T-helper 2 cell treated with Interferon-gamma antibody and Interleukin-4, amounts not matched to agents 100 ng/mL and 5 ng/mL, for 36 hours (primary cell): ENCODE measurements around the gene VPS13D. TPM values are rescaled to one million over a fixed set of nuclear protein-coding genes. Genes with fewer than 3 reads are reported as not detected.

Source experiments
- intact Hi-C: fragments of 100-400 bp; cut with micrococcal nuclease; formaldehyde crosslinking; loops from one replicate; pipeline ENCODE4 v1.15.1; 2023
- total RNA-seq: library from RNA; stranded (reverse); gene quantifications from 2 replicates; pipeline ENCODE4 v1.2.3, GENCODE V29; 2022

The VPS13D gene
- total RNA-seq, 1 donor from 2014 or later, result 30.9 TPM

- intact Hi-C loops, result no loop called here
Measured at GRCh38 chr1:12417389-12417788, 187.6 kb downstream of the VPS13D start.

GRCh38 chr1:12420171-12420570 lies 190.3 kb downstream of the VPS13D start:
- intact Hi-C loops, result no loop called here

- intact Hi-C loops, result no loop called here
Measured at GRCh38 chr1:12422488-12422887, 192.7 kb downstream of the VPS13D start.

GRCh38 chr1:12424087-12424529 lies 194.3 kb downstream of the VPS13D start:
- intact Hi-C loops, result no loop called here

DNA sequence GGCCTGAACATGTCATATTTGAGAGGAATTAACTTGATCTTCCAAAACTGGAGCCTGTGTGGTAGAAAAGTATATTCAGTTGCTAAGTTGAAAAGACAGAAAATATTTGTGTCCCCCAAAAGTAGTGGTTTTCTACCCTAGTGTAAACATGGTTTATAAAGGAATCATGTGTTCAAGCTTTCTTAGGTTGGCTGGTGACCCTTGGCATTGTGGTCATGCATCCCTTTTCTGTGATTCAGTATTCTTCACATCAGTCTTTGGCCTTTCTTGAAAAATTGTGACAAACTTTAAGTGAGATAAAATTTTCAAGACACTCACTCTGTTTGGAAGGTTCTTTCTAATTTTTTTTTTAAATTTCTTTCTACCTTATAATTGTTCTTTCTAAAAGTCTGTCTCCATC lies 195.0 kb downstream of the VPS13D start:
- intact Hi-C loops, result no loop called here

DNA sequence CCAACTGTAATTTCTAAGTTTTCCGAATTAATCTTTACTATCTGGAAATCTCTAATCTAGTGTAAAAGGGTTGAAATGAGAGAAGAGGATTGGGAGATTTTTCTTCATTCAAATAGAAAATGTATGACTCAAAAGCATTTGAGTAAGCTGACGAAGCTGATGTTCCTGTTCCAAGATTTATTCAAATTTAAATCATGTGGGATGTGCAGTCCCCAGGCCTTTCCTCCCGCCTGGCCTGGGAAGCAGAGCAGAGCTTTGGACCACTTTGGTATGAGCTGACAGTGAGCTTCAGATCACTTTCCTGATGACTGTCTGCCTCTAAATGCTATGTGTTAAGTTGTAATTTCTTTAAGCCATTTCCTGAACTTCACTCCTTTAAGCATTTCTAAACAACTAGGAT lies 196.2 kb downstream of the VPS13D start:
- intact Hi-C loops, result no loop called here

GRCh38 chr1:12428334-12428733 lies 198.5 kb downstream of the VPS13D start:
- intact Hi-C loops, result no loop called here

- intact Hi-C loops, result loop anchor here (10.0 kb wide), 2 partner anchors 86 to 256 kb away; no protein-coding TSS in a partner anchor
Measured at GRCh38 chr1:12430525-12430924, 200.7 kb downstream of the VPS13D start.

- intact Hi-C loops, result loop anchor here (10.0 kb wide), 2 partner anchors 88 to 258 kb away; no protein-coding TSS in a partner anchor
Measured at GRCh38 chr1:12432897-12433296, 203.1 kb downstream of the VPS13D start.

- intact Hi-C loops, result loop anchor here (1.0 to 10.0 kb wide), 8 partner anchors 15 to 259 kb away; no protein-coding TSS in a partner anchor
Measured at GRCh38 chr1:12433323-12434053, 203.7 kb downstream of the VPS13D start.

GRCh38 chr1:12434174-12434573 lies 204.3 kb downstream of the VPS13D start:
- intact Hi-C loops, result loop anchor here (1.0 to 10.0 kb wide), 8 partner anchors 15 to 259 kb away; no protein-coding TSS in a partner anchor

DNA sequence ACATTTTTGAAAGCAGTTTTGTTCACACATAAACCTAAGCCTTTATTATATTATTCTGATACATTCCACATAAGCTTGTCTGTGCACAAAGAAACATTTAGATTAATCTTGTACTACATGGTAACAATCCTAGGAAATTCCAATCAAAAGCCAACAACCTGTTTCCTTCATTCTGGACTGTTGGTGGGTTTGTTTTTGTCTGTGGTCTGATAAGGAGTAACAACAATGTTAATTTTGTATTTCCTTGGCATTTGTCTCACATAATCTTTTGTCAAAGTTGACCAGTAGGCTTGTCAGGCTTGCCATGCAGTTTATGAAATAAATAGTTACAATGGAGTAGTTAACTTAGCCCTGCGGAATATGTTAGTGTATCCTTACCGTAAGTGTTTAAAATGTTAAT lies 204.9 kb downstream of the VPS13D start:
- intact Hi-C loops, result loop anchor here (1.0 to 10.0 kb wide), 8 partner anchors 14 to 260 kb away; no protein-coding TSS in a partner anchor

DNA sequence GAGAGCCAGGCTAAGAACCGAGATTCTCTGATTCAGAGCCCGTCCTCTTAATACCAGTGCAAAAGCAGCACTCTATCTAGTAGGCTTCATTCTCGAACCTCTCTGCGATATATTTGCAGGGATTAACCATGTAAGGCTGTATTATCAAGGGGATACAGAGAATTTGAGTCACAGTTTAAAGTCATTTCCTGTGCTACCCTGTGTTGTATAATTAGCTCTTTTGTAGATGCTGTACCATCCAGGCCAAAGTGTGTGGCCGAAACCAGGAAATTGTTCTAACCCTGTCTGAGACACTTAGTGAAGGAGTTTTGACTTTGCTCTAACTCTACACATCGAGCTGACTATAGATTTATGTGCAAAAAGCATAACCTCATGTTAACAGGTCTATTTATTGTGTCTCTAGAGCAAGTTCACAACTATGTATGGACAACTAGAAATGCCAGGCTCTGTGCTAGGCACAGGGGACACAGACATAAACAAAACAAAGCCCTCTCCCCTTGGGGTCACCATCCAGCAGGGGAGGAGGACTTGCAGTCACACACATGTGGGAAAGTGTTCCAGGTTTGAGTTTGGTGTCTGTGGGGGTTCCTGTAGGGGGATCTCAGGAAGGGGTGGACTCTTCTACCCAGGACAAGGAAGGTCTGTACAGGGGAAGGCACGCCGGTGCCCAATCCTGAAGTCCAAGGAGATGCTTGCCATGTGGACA lies 206.0 kb downstream of the VPS13D start:
- intact Hi-C loops, result loop anchor here (2.0 to 10.0 kb wide), 5 partner anchors 13 to 261 kb away; no protein-coding TSS in a partner anchor

GRCh38 chr1:12436345-12436658 lies 206.5 kb downstream of the VPS13D start:
- intact Hi-C loops, result loop anchor here (10.0 kb wide), 2 partner anchors 92 to 262 kb away; no protein-coding TSS in a partner anchor

DNA sequence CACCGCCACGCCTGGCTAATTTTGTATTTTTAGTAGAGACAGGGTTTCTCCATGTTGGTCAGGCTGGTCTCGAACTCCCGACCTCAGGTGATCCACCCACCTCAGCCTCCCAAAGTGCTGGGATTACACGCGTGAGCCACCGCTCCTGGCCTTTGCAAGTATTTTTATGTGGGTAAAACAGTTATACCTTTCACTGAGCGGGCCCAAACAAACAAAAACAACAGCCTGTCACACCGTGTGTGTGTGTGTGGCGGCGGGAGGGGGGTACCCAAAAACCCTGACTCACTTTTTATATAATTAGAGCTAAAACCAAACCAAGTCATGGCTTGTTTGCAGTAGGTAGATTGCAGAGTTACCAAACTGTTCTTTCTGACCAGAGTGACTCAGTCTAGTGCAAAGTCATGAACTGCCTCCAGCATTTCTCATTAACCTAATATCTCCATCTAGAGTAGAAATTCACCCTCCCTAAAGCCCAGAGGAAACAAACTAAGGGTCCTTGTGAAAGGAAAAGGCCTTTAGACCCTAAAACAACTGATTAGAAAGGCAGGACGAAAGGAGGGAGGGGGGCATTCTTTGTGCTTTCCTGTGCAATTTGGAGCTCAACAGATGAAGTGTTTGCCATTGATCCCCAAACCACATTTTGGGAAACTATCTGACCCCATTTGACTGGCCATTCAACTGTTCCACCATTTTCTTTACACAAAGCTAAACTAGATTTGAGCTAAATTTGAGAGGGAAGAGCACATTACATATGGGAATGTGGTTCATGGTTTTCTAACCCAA lies 207.2 kb downstream of the VPS13D start:
- intact Hi-C loops, result loop anchor here (10.0 kb wide), 2 partner anchors 92 to 262 kb away; no protein-coding TSS in a partner anchor

DNA sequence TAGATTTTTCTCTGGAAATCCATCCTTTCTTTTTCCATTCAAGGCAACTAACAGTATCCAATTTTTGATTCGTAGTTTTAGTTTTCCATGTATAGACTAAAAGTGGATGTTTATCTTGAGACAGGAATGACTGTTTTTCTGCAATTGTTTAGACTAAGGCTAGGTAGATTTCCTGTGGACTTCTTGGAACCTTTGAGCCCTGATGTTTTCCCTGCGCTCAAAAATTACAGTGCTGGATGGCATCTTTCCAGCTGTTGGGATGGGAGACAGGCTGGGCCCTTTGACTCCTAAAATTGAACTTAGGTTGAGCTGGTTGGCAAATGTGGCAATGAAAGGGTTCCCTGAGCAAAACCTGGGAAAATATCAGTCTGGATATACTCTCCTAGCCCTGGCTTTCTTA lies 207.8 kb downstream of the VPS13D start:
- intact Hi-C loops, result loop anchor here (1.0 to 10.0 kb wide), 5 partner anchors 12 to 263 kb away; no protein-coding TSS in a partner anchor

DNA sequence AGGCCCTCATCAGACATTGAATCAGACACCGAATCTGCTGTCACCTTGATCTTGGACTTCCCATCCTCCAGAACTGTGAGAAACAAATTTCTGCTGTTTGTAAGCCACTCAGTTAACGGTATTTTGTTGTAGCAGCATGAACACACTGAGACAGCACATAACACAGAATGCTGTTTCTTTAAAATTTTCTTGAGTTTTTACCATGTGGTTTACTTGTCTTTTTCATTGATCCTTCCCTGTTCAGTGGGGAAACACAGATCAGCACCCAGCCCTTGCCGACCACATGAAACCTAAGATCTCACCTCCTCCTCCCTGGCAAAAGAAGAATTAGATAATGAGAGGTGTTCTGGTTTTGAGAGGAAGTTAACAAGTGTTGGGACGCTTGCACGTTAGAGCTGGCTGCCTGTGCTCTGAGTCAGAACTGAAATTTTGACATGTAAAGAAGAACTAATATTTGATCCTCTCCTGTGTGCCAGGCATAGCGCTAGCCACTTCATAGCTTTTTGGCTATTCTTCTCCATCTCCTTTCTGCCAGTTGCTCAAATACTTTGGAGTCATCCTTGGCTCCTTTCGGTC lies 208.6 kb downstream of the VPS13D start:
- intact Hi-C loops, result loop anchor here (1.0 to 10.0 kb wide), 5 partner anchors 11 to 264 kb away; no protein-coding TSS in a partner anchor

- intact Hi-C loops, result loop anchor here (10.0 kb wide), 2 partner anchors 94 to 264 kb away; no protein-coding TSS in a partner anchor
Measured at GRCh38 chr1:12439073-12439472, 209.2 kb downstream of the VPS13D start.

GRCh38 chr1:12441414-12442105 lies 211.7 kb downstream of the VPS13D start:
- intact Hi-C loops, result no loop called here

DNA sequence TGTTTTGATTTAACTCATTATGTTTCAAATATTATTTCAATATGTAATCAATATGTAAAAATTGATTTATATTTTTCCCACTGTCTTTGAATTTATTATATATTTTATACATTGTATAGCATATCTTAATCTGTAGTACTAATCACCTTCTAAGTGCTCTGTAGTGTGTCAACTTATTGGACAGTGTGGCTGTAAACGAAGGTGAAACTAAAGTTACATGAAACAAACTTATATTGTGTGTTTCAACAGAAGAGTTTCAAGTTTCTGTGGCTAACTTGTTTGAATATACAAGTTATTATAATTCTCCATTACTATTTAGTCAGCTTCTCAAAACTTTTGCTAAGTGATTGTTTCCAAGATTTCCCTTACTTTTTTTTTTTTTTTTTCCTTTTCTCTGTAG lies 212.4 kb downstream of the VPS13D start:
- intact Hi-C loops, result no loop called here
